C4-2B (cell line): Measurements from ENCODE around the gene OPA3.

Experiments
- H3K27ac ChIP-seq: fragments of 450-650 bp; 2 replicates; pipeline ENCODE4 v1.5.1; 2017
- CTCF ChIP-seq: fragments of 450-650 bp; conservative IDR thresholded peaks from 2 replicates; pipeline ENCODE4 v1.5.1; 2017; ENCODE audit warnings: mild to moderate bottlenecking
- ZFX ChIP-seq: fragments of 450-650 bp; IDR thresholded peaks from 2 replicates; pipeline ENCODE4 v1.6.1; 2017

The OPA3 gene

GRCh38 chr19:45499196-45500180 is 85.1 kb downstream of the OPA3 start:
- no peak for TF ChIP-seq CTCF
- no peak for TF ChIP-seq ZFX

DNA sequence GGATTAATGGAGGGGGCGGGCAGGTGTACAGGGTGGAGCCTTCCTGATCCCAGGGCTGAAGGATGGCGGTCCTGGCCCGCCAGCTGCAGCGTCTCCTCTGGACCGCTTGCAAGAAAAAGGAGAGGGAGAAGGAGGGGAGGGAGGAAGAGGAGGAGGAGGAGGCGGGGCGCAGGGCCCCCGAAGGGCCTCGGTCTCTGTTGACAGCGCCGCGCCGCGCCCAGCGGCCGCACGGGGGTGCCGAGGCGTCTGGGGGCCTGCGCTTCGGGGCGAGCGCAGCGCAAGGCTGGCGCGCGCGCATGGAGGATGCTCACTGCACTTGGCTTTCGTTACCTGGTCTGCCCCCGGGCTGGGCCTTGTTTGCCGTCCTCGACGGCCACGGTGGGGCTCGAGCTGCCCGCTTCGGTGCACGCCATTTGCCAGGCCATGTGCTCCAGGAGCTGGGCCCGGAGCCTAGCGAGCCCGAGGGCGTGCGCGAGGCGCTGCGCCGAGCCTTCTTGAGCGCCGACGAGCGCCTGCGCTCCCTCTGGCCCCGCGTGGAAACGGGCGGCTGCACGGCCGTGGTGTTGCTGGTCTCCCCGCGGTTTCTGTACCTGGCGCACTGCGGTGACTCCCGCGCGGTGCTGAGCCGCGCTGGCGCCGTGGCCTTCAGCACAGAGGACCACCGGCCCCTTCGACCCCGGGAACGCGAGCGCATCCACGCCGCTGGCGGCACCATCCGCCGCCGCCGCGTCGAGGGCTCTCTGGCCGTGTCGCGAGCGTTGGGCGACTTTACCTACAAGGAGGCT is 86.0 kb downstream of the OPA3 start, which contains the start of gene PPM1N:
Gene PPM1N (plus strand): TSS at position 33 of the 785 bp plus-strand sequence. CDS start 30 bp downstream, at position 63.
- H3K27ac ChIP-seq, result no peak within 1 kb of the TSS
- TF ChIP-seq CTCF, result no peak
- no peak for TF ChIP-seq ZFX

More at GRCh38 chr19:45499196-45500180, 85.1 kb downstream of the OPA3 start:
- no peak overlapping the region for H3K27ac ChIP-seq

DNA sequence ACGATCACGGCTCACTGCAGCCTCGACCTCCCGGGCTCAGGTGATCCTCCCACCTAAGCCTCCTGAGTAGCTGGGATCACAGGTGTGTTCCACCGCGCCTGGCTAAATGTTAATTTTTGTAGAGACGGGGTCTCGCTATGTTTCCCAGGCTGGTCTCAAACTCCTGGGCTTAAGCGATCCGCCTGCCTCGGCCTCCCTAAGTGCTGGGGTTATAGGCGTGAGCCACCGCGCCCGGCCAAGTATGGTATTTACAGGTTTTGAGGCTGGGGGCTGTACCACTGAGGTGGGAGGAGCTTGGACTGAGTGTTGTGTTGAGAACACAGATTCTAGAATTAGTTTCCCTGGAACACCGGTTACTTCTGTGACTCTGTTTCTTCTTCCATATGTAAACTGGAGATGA is 86.8 kb downstream of the OPA3 start:
- H3K27ac ChIP-seq, result no peak overlapping the region
- TF ChIP-seq ZFX (no peak), CTCF (no peak)

DNA sequence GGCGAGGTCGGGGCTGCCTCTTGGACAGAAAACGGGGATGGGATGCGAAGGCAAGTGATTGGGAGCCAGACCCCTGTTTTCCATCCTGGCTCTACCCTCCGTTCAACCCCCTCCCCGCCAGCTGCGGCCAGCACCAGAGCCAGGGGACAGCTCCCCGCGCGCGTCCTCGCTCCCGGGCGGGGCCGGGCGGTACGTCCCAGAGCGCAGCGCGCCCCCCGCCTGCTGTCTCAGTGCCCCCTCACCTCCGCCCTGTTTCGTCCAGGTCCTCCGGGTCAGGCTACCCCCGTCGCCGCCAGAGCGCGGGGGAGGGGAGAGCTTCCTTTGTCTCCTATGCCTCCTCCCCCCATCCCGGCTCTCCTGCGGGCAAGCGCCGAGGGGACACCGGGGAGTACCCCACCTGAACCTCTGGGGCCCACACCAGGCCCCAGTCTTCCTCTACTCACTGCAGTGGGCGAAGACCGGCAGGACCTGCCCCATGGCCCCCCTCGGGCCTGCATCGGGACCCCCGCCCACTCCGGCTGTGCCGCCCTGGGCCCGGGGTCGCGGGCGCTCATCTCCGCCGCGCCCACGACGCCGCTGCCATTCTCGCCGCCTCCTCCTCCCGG is 88.2 kb downstream of the OPA3 start:
- no peak for TF ChIP-seq ZFX
- no peak for TF ChIP-seq CTCF
- H3K27ac ChIP-seq, result no peak overlapping the region

DNA sequence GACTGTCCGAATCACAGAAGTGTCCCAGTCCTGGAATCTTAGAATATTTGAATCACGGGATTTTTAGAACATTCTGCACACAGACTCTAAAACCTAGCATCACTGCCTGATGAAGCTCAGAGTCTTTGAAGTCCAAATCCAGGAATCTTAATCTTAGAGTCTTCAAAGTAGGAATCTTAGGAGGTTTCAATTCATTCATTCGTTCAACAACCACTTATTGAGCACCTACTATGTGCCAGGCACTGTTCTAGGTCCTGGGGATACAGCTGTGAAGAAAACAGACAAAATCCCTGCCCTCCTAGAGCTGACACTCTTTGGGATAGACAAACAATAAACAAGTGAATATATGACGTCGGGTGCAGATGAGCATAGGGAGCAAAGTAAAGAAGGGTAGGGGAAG is 89.4 kb downstream of the OPA3 start:
- no peak for TF ChIP-seq ZFX
- no peak for TF ChIP-seq CTCF

DNA sequence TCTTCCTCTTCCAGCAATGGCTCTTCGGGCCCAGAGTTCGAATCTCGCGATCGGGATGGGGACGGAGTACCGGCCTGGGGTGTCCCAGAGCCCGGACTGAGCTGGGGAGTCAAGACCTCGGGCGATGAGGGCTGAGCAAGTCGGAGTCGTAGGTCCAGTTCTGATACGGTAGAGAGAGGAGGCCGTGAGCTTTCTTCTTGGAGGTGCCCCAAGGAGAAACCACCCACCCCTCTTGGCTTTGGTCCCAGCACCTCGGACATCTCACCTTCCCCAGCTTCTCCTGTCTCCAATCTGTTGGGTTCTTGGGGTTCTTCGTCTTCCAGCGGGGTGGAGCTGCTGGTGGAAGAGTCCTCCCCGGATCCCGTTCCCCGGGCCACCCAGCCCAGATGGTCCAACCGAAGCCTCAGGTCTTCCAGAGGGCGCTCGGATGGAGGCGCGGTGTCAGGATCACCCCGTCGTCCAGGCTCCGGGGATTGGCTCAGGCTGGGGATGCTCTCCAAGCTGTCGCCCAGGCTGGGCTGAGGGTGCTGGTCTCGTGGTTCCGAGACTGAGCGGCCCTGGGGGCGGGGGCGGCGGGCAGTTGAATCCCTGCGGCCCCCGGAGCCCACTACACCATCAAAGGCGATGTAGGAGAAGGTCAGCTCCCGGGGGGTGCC is 90.2 kb downstream of the OPA3 start:
- TF ChIP-seq CTCF (no peak), ZFX (no peak)
- H3K27ac ChIP-seq, result no peak overlapping the region

More for the DNA sequence above, 89.4 kb downstream of the OPA3 start:
- no peak overlapping the region for H3K27ac ChIP-seq
